Mammary epithelial cell (primary cell): ENCODE results near the gene ME3.

ENCODE experiments used
- EZH2 ChIP-seq: IDR thresholded peaks from 2 replicates; pipeline ENCODE4 v1.6.1; 2012; ENCODE audit warnings: low read length, inconsistent platforms, borderline replicate concordance
- TF ChIP-seq, protein P1 (sequence below), 2 donors: IDR thresholded peaks in 1 of 2; conservative IDR thresholded peaks in 1 of 2; 2 replicates each; pipeline ENCODE4 v1.5.1; 2011 to 2012; ENCODE audit warnings: inconsistent platforms in 2 of 2, low read length in 2 of 2, mild to moderate bottlenecking in 2 of 2, control low read depth in 1 of 2, low read depth in 1 of 2; ENCODE audit not compliant: insufficient read depth in 1 of 2; ENCODE audit errors: extremely low read depth in 1 of 2

DNA sequence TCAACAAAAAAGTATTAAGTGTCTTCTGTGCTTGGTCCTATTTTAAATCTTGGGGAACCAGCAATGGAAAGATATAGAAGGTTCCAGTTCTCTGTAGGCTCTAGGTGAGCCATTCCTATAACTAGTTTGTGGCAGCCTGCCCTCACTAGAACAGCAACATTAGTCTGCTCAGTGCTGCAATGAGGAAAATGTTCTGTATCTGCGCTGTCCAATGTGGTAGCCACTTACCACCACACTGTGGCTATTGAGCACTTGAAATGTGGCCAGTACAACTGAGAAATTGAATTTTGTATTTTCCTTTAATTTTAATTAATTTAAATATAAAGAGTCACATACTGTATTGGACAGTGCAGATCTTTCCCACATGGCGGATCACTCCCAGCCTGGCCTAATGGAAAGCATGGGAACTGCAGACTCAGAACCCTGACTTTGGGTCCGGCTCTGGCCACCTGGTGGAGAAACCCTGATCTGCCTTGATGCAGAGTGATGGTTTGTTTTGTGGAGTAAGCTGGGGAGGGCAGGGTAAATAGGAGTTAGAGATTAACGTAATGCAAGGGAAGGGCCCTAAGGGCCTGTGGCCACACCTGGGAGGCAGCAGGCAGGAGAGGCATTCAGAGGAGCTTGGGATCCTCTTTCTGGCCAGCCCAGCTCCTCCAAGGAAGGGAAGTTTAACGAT lies 101.0 kb downstream of the ME3 start:
- TF ChIP-seq EZH2, result no peak
- TF ChIP-seq, protein P1, sequence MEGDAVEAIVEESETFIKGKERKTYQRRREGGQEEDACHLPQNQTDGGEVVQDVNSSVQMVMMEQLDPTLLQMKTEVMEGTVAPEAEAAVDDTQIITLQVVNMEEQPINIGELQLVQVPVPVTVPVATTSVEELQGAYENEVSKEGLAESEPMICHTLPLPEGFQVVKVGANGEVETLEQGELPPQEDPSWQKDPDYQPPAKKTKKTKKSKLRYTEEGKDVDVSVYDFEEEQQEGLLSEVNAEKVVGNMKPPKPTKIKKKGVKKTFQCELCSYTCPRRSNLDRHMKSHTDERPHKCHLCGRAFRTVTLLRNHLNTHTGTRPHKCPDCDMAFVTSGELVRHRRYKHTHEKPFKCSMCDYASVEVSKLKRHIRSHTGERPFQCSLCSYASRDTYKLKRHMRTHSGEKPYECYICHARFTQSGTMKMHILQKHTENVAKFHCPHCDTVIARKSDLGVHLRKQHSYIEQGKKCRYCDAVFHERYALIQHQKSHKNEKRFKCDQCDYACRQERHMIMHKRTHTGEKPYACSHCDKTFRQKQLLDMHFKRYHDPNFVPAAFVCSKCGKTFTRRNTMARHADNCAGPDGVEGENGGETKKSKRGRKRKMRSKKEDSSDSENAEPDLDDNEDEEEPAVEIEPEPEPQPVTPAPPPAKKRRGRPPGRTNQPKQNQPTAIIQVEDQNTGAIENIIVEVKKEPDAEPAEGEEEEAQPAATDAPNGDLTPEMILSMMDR (conservative IDR thresholded peaks at IDR 0.05 in 1 of 2, IDR thresholded peaks at IDR 0.05 in 1 of 2; ENCODE audit: extremely low read depth in 1 of 2, insufficient read depth in 1 of 2, low read depth in 1 of 2, low read length in 2 of 2), result peak; percentile 49 to 61
